Measurements from ENCODE around the gene PRPS1.
A peak's percentile ranks its signal among the peaks of the same experiment; 100 is the strongest.
"Not testable (repeated sequence)": the region's sequence is repeated elsewhere in the genome, so short reads cannot be mapped to it uniquely, and the experiment has no call there.

PRPS1 gene

GRCh38 chrX:107627838-107628661 lies at the start of gene PRPS1:
TSS of gene PRPS1 (plus strand) at chrX:107628510. CDS start at chrX:107628629, 119 bp downstream.
- DNase-seq, result peak; percentile 71 to 89 (median 86)

GRCh38 chrX:107579956-107580355 lies 48.4 kb upstream of the PRPS1 start:
- no peak for DNase-seq

GRCh38 chrX:107581923-107582322 lies 46.4 kb upstream of the PRPS1 start:
- DNase-seq, result no peak

- no peak for DNase-seq
These were observed 39.1 kb upstream of the PRPS1 start for GRCh38 chrX:107589243-107589642.

GRCh38 chrX:107596651-107597050 lies 31.7 kb upstream of the PRPS1 start:
- DNase-seq, result no peak

- no peak for DNase-seq
These were observed 31.0 kb upstream of the PRPS1 start for GRCh38 chrX:107597264-107597663.

GRCh38 chrX:107597791-107598190 lies 30.5 kb upstream of the PRPS1 start:
- no peak for DNase-seq

- DNase-seq, result no peak
These were observed 28.9 kb upstream of the PRPS1 start for GRCh38 chrX:107599450-107599861.

GRCh38 chrX:107600366-107600765 lies 27.9 kb upstream of the PRPS1 start:
- no peak for DNase-seq

- DNase-seq, result no peak
These were observed 27.0 kb upstream of the PRPS1 start for GRCh38 chrX:107601326-107601725.

GRCh38 chrX:107601759-107602158 lies 26.6 kb upstream of the PRPS1 start:
- no peak for DNase-seq

GRCh38 chrX:107602694-107603239 lies 25.5 kb upstream of the PRPS1 start:
- DNase-seq, result no peak

GRCh38 chrX:107603429-107604159 lies 24.7 kb upstream of the PRPS1 start:
- no peak for DNase-seq

- not testable (repeated sequence) for DNase-seq
These were observed 19.2 kb upstream of the PRPS1 start for GRCh38 chrX:107609061-107609460.

GRCh38 chrX:107610667-107611066 lies 17.6 kb upstream of the PRPS1 start:
- no peak for DNase-seq

GRCh38 chrX:107619885-107620322 lies 8.4 kb upstream of the PRPS1 start:
- no peak for DNase-seq

- no peak for DNase-seq
These were observed 3.4 kb upstream of the PRPS1 start for GRCh38 chrX:107624893-107625292.

GRCh38 chrX:107625739-107626138 lies 2.6 kb upstream of the PRPS1 start:
- no peak for DNase-seq

- DNase-seq, result no peak
These were observed 1.8 kb upstream of the PRPS1 start for GRCh38 chrX:107626481-107626880.

GRCh38 chrX:107626916-107627315 lies 1.4 kb upstream of the PRPS1 start:
- no peak for DNase-seq

- DNase-seq, result peak in 5 of 6 experiments; percentile 39 to 71 (median 47)
These were observed 591 bp downstream of the PRPS1 start for GRCh38 chrX:107628662-107629539.

GRCh38 chrX:107629540-107629909 lies 1.2 kb downstream of the PRPS1 start:
- no peak for DNase-seq
